Right cardiac atrium (tissue), 5 donors: Measurements from ENCODE around the gene CDC73. TPM values are rescaled to one million over a fixed set of nuclear protein-coding genes. Genes with fewer than 3 reads are reported as not detected.
"Not testable (repeated sequence)": the region's sequence is repeated elsewhere in the genome, so short reads cannot be mapped to it uniquely, and the experiment has no call there.

Experiments used
- ATAC-seq, 2 donors: fragments of 200-7000 bp; cut with Tn5 transposase; one replicate each; pipeline versions ENCODE4 v1.8.0 to v1.9.1; 2020; ENCODE audit warnings: moderate library complexity in 2 of 2, mild to moderate bottlenecking in 1 of 2
- DNase-seq, 3 donors: peaks; one replicate each; pipeline ENCODE4 v3.0.0-alpha.2; 2020
- H3K27ac ChIP-seq: one replicate; pipeline ENCODE4 v1.5.1; 2013; ENCODE audit warnings: mild to moderate bottlenecking, low read length, control low read depth, moderate library complexity
- H3K27me3 ChIP-seq: one replicate; pipeline ENCODE4 v1.6.1; 2013; ENCODE audit not compliant: control insufficient read depth, insufficient read depth
- H3K4me1 ChIP-seq: one replicate; pipeline ENCODE4 v1.6.1; 2013; ENCODE audit warnings: low read length; ENCODE audit not compliant: control insufficient read depth, insufficient read depth
- H3K4me3 ChIP-seq: one replicate; pipeline ENCODE4 v1.5.1; 2013; ENCODE audit warnings: low read length, control low read depth
- H3K9me3 ChIP-seq: one replicate; pipeline ENCODE4 v1.6.1; 2013; ENCODE audit warnings: low read length; ENCODE audit not compliant: control insufficient read depth
- WGBS: extraction: QIAGEN DNeasy Blood & Tissue Kit; methylation state at CpG from one replicate; pipeline ENCODE4 v1.1.7; 2013; 5-methylcytosine and 5-hydroxymethylcytosine counted together
- intact Hi-C, 4 donors: fragments of 100-400 bp; cut with DNase I; formaldehyde crosslinking; loops; one replicate each; pipeline versions ENCODE4 v1.11.0 to v1.14.0; 2022 to 2023
- polyA plus RNA-seq: library from polyadenylated mRNA; stranded (reverse); fragments of 200-250 nt; gene quantifications from one replicate; pipeline ENCODE4 v1.2.3, GENCODE V29; 2013
- total RNA-seq, 4 donors: library from RNA; stranded (reverse); fragmentation: NEBNext Ultra II Directional; extraction: Animal tissue kit (Norgen Biotek cat#: 25700); gene quantifications; one replicate each; pipeline ENCODE4 v1.2.1, GENCODE V29; 2021
- donor health status: healthy with polysubstance abuse.
- donor health status: DM: no; HTN: yes; CAD: no.
- donor health status: DM: no; HTN: no; CAD: no.
- donor health status: DM: no; HTN: yes; CAD: no; lungs with severe emphysema.
- donor health status: DM: yes; HTN: yes; CAD: no.

CDC73 gene
- total and polyA plus RNA-seq, 5 donors = 12.4 to 60.9 (median 55.2) TPM

DNA sequence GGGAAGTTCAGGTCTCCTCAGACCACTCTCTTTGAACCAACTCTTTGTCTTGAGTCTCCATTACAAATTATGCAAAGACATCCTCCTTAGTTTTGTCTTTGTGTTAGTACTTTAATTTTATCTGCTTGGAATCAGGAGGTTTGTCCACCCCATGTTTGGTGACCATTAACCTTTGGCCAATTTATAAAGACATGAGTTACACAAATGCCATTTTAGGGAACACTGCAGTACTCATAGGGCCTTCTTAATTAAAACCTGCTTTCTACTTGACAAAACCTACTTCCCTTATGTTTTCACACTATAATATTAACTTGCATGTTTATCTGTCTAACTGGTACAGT is 7.9 kb upstream of the CDC73 start:
- Histone ChIP-seq H3K27ac (no peak overlapping the region), H3K4me3 (no peak overlapping the region)
- intact Hi-C loops = loop anchor here in 1 of 4 donors (10.0 kb wide), 1 partner anchor 639 kb away; no protein-coding TSS in a partner anchor

GRCh38 chr1:193114485-193115095 is 7.2 kb upstream of the CDC73 start:
- Histone ChIP-seq H3K27ac (no peak overlapping the region), H3K4me3 (no peak overlapping the region), H3K4me1 (no peaks in the 10 kb centered on the region), H3K9me3 (no peaks in the 10 kb centered on the region), H3K27me3 (no peaks in the 10 kb centered on the region)
- DNase-seq (no peak), ATAC-seq (no peak)
- intact Hi-C loops = loop anchor here in 1 of 4 donors (10.0 kb wide), 1 partner anchor 640 kb away; no protein-coding TSS in a partner anchor
- 84% methylated on average over 6 of the region's 6 CpGs for WGBS

More for the DNA sequence above, 7.9 kb upstream of the CDC73 start:
- Histone ChIP-seq H3K27me3 (no peaks in the 10 kb centered on the region), H3K4me1 (no peaks in the 10 kb centered on the region), H3K9me3 (no peaks in the 10 kb centered on the region)
- ATAC-seq (no peak), DNase-seq (no peak)

GRCh38 chr1:193115629-193116227 is 6.1 kb upstream of the CDC73 start:
- no peaks in the 10 kb centered on the region for H3K9me3 ChIP-seq
- 43% methylated on average over 1 of the region's 1 CpG for WGBS
- H3K27me3 ChIP-seq = no peaks in the 10 kb centered on the region
- peak; percentile 60 to 83 for ATAC-seq
- H3K27ac ChIP-seq = peak overlapping the region; percentile 64
- no peak for DNase-seq
- H3K4me3 ChIP-seq = no peak overlapping the region
- intact Hi-C loops = loop anchor here in 1 of 4 donors (10.0 kb wide), 1 partner anchor 641 kb away; no protein-coding TSS in a partner anchor
- no peaks in the 10 kb centered on the region for H3K4me1 ChIP-seq

GRCh38 chr1:193117167-193117566 is 4.7 kb upstream of the CDC73 start:
- not testable (repeated sequence) for H3K27ac ChIP-seq, H3K4me1 ChIP-seq, ATAC-seq, H3K27me3 ChIP-seq, H3K9me3 ChIP-seq, H3K4me3 ChIP-seq, DNase-seq
- intact Hi-C loops = loop anchor here in 1 of 4 donors (10.0 kb wide), 1 partner anchor 642 kb away; no protein-coding TSS in a partner anchor
- 95% methylated on average over 6 of the region's 6 CpGs for WGBS

DNA sequence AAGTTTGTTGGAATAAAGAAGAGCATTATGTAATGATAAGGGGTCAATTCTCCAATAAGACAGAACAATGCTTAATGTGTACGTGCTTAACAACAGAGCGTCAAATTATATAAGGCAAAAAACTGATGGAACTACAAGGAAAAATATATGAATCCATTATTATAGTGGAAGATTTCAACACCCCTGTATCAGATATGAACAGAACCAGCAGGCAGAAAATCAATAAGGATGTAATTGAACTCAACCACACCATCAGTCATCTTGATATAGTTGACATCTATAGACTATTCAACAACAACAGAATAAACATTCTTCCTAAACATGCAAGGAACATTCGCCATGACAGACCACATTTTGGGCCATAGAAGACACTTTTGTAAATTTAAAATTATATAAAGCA is 3.6 kb upstream of the CDC73 start:
- H3K27me3 ChIP-seq = no peaks in the 10 kb centered on the region
- ATAC-seq (no peak), DNase-seq (no peak)
- no peak overlapping the region for H3K27ac ChIP-seq
- intact Hi-C loops = loop anchor here in 1 of 4 donors (10.0 kb wide), 1 partner anchor 643 kb away; no protein-coding TSS in a partner anchor
- H3K4me3 ChIP-seq = no peak overlapping the region
- H3K9me3 ChIP-seq = no peaks in the 10 kb centered on the region
- 89% methylated on average over 3 of the region's 3 CpGs for WGBS
- H3K4me1 ChIP-seq = peaks cover under 1% of the 10 kb centered on the region

DNA sequence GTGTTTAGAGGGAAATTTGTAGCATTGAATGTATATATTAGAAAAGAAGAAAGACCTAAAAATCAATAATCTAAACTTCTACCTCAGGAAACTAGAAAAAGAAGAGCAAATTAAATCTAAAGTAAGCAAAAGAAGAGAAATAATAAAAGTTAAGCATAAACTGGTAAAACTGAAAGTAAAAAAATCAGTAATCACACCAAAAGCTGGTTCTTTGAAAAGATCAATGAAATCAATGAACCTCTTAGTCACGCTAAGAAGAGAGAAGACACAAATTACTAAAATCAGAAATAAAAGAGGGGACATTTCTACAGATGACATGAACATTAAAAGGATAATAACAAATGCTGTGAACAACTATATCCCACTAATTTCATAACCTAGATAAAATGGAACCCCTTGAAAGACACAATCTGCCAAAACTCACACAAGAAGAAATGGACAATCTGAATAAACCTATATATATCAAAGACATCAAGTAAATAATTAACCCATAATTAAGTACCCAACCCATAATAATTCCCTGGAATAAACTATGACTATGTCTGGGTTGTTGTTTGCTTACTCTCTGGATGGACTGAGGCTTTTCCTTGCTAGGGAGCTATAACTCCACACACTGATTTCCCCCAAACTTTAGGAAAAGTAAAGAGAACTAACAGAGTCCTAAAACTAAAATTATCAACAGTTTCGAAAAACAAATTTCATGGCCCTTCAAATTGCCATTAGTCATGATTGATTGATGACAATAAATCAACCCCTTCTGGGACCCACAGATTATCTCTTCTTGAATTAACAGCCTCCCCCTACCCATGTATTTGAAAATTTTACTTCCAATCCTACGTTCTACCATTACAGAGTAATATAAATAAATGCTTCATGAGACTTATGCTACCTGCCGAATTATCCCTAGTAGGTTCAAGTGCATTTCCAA is 2.8 kb upstream of the CDC73 start:
- Histone ChIP-seq H3K4me1 (peaks cover 2% of the 10 kb centered on the region), H3K27me3 (no peaks in the 10 kb centered on the region), H3K9me3 (no peaks in the 10 kb centered on the region), H3K27ac (no peak overlapping the region), H3K4me3 (no peak overlapping the region)
- DNase-seq (no peak), ATAC-seq (no peak)
- 88% methylated on average over 4 of the region's 4 CpGs for WGBS
- intact Hi-C loops = loop anchor here in 1 of 4 donors (10.0 kb wide), 1 partner anchor 644 kb away; no protein-coding TSS in a partner anchor

- H3K27me3 ChIP-seq = no peaks in the 10 kb centered on the region
- DNase-seq = no peak
- ATAC-seq = no peak
- intact Hi-C loops = loop anchor here in 2 of 4 donors (2.0 to 10.0 kb wide), 3 partner anchors 16 to 646 kb away; partner anchors contain the start of genes GLRX2 (in 1 of the 2) and RGS2 (in 1 of the 2)
- 64% methylated on average over 6 of the region's 6 CpGs for WGBS
- H3K4me3 ChIP-seq = peak overlapping the region; percentile 69
- H3K9me3 ChIP-seq = no peaks in the 10 kb centered on the region
- H3K4me1 ChIP-seq = peaks cover 2% of the 10 kb centered on the region
- no peak overlapping the region for H3K27ac ChIP-seq
These were observed 1.1 kb upstream of the CDC73 start for GRCh38 chr1:193120604-193121166.

- Histone ChIP-seq H3K9me3 (no peaks in the 10 kb centered on the region), H3K4me1 (peaks cover 2% of the 10 kb centered on the region), H3K27me3 (no peaks in the 10 kb centered on the region), H3K27ac (no peak overlapping the region), H3K4me3 (peak overlapping the region; percentile 19)
- DNase-seq (no peak), ATAC-seq (no peak)
- intact Hi-C loops = loop anchor here in 2 of 4 donors (5.0 to 10.0 kb wide), 2 partner anchors 316 to 649 kb away; partner anchors contain the start of gene RGS2 (in 1 of the 2)
These were observed 1.9 kb downstream of the CDC73 start for GRCh38 chr1:193123751-193124150.

- H3K4me3 ChIP-seq = no peak overlapping the region
- H3K4me1 ChIP-seq = peaks cover 2% of the 10 kb centered on the region
- 85% methylated on average over 6 of the region's 6 CpGs for WGBS
- H3K27ac ChIP-seq = no peak overlapping the region
- H3K9me3 ChIP-seq = no peaks in the 10 kb centered on the region
- intact Hi-C loops = loop anchor here in 1 of 4 donors (10.0 kb wide), 1 partner anchor 651 kb away; no protein-coding TSS in a partner anchor
- DNase-seq = no peak
- no peaks in the 10 kb centered on the region for H3K27me3 ChIP-seq
- ATAC-seq = no peak
These were observed 3.5 kb downstream of the CDC73 start for GRCh38 chr1:193125369-193125768.

- no peaks in the 10 kb centered on the region for H3K9me3 ChIP-seq
- ATAC-seq (no peak), DNase-seq (no peak)
- no peaks in the 10 kb centered on the region for H3K4me1 ChIP-seq
- intact Hi-C loops = no loop called here
- no peak overlapping the region for H3K4me3 ChIP-seq
- WGBS = 97% methylated on average over 2 of the region's 2 CpGs
- H3K27me3 ChIP-seq = no peaks in the 10 kb centered on the region
- no peak overlapping the region for H3K27ac ChIP-seq
These were observed 9.5 kb downstream of the CDC73 start for GRCh38 chr1:193131266-193131860.
